ENCODE measurements around the gene KRTAP1-1.
"Not testable (repeated sequence)": the region's sequence is repeated elsewhere in the genome, so short reads cannot be mapped to it uniquely, and the experiment has no call there.

KRTAP1-1 gene

DNA sequence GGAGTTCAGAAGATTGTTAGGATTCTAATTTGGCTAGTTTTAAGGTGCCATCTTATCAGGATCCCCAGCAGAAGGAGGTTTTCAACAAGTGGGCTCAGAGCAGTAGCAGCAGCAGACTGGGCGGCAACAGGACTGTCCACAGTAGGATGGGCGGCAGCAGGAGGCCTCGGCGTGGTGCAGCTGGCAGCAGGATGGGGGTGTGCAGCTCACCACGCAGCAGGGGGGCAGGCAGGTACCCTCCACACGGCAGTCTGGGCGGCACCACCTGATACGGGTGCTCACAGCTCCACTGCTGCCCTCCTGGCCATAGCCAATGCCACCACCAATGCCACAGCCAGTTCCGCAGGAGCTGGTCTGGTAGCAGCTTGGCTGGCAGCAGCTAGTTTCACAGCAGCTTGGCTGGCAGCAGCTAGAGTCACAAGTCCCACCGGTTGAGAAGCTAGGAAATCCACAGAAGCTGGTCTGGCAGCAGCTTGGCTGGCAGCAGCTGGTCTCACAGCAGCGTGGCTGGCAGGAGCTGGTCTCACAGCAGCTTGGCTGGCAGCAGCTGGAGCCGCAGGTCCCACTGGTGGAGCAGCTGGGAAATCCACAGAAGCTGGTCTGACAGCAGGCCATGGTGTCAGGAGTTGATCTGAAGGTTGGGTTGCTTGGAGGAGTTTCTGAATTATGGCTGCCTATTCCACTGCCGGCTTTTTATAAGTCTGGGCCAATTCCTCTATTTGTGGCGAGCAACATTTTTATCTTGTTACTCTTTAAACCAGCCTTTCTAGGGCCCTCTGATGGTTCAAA lies at the start of gene KRTAP1-1:
KRTAP1-1 (minus strand) TSS at position 668 of the 789 bp plus-strand sequence; CDS start at position 615, 53 bp downstream.
- DNase-seq = not testable (repeated sequence)

GRCh38 chr17:41088760-41089352 lies 47.6 kb upstream of the KRTAP1-1 start:
- DNase-seq = not testable (repeated sequence)

GRCh38 chr17:41084100-41084856 lies 43.0 kb upstream of the KRTAP1-1 start, which contains the start of gene KRTAP4-7:
Gene KRTAP4-7, plus strand, starts transcription at chr17:41084150. Its CDS starts 57 bp downstream, at chr17:41084207.
- not testable (repeated sequence) for DNase-seq

DNA sequence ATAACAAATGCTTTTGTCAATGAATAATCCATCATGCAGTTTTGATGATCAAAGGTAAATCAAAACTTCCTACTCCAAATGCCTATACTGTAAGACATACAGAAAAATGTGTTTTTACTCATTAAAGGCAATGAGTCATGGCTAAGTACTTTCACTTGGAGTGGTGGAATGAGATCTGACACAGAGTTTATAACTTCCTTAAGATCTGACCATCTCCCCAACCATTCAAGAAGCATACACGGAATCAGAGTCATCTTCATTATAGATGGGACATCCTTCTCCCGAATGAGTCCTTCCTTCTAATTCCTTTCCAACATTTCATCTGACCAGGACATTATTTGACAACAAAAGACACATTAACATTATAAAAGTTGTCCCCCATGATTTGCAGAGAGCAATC lies 42.2 kb upstream of the KRTAP1-1 start:
- not testable (repeated sequence) for DNase-seq

DNA sequence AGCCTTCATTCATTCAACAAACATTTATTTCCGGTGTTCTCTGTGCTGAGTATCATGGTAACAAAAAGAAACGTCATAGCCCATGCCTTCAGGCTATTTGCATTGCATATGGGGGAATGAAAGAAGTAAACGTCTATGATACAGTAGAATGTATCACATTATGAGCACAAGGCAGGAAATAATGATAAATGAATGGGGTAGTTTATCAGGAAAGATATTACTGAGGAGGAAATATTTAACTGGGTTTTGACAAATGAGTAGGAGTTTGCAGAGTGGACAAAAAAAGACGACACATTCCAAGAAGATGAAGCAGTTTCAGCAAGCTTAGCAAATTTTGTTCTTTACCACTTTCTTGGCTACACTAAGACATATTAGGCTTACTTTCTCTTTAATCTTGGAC lies 41.4 kb upstream of the KRTAP1-1 start:
- no peak for DNase-seq

GRCh38 chr17:41076788-41077187 lies 35.5 kb upstream of the KRTAP1-1 start:
- no peak for DNase-seq

GRCh38 chr17:41073676-41074075 lies 32.4 kb upstream of the KRTAP1-1 start:
- no peak for DNase-seq

DNA sequence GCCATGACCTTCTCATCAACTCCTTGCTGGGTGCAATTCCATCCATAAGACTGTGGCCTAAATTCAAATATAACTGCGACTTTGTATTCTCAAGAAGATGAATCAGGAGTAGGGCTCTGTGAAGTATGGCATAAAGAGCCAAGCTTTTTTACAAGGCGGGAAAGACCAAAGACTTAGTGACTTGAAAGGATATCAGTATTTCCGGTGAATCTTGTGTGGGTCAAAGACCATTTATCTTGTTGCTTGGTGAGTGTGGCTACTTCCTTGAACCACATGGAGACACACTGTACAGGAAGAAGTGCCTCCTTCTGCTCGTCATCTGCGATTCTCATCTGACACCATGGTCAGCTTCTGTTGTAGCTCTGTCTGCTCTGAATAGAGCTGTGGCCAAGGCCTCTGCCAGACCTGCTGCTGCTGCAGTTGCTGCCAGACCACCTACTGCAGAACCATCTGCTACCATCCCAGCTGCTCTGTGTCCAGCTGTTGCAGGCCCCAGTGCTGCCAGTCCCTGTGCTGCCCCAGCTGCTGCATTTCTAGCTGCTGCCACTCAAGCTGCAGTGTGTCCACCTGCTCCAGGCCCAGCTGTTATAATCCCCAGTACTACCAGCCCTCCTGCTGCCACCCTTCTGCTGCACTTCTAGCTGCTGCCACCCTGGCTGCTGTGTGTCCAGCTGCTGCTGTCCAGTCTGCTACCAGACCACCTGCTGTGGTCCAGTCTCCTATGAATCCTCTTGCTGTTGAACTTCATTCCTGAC lies 30.5 kb upstream of the KRTAP1-1 start:
- no peak for DNase-seq

DNA sequence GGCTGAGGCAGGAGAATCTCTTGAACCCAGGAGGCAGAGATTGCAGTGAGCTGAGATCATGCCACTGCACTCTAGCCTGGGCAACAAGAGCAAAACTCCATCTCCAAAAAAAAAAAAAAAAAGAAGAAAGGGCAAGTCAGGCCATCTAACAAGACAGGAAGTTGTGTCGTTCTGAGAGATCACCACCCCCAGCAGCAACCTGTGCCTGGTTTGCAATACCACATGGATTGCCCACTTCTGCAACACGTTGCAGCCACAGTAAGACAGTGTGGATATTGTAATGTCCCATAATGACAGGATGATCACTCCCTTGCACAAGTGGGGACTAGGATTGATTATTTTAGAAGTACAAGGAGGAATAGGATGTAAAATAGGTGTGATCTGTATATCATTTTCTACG lies 27.8 kb upstream of the KRTAP1-1 start:
- no peak for DNase-seq

- no peak for DNase-seq
Measured at GRCh38 chr17:41067281-41067680, 26.0 kb upstream of the KRTAP1-1 start.

GRCh38 chr17:41065829-41066624 lies 24.8 kb upstream of the KRTAP1-1 start, which contains the start of gene KRTAP2-4:
Gene KRTAP2-4, minus strand, starts transcription at chr17:41065879. Its CDS starts 34 bp downstream, at chr17:41065845.
- DNase-seq = no peak

DNA sequence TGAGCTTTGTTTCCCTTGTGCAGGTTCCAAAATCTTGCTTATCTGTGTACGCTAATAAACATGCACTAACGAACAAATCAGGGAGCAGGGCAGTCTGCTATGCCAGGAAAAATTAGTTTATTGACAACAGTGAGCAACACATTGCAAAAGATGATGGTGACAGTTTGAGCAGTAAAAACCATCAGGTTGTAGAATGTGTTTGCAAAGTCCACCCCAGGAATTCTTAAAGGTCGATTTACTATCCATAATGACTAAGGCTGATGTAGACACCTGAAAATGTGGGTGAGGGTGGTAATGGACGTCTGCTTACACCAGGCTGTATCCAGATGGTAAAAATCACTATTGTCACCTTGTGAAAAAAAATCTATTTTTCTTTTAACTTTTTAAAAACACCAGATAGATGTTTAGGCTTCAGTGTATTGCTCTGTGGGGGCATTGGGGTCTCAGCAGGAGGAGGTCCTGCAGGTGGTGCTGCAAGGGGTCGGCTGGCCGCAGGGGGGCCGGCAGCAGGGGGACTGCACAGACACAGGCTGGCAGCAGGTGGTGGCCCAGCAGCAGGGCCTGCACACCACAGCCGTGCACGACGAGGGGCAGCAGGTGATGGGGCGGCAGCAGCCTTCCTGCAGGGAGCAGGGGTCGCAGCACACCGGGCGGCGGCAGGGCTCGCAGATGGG lies 23.9 kb upstream of the KRTAP1-1 start:
- not testable (repeated sequence) for DNase-seq

- DNase-seq = no peak
Measured at GRCh38 chr17:41064301-41064700, 23.1 kb upstream of the KRTAP1-1 start.

- no peak for DNase-seq
Measured at GRCh38 chr17:41063449-41063848, 22.2 kb upstream of the KRTAP1-1 start.

GRCh38 chr17:41061964-41062363 lies 20.7 kb upstream of the KRTAP1-1 start:
- no peak for DNase-seq

- DNase-seq = no peak
Measured at GRCh38 chr17:41060052-41060604, 18.9 kb upstream of the KRTAP1-1 start, which contains the start of gene KRTAP2-3. Gene KRTAP2-3, minus strand, starts transcription at chr17:41060114. Its CDS starts 64 bp downstream, at chr17:41060050.

DNA sequence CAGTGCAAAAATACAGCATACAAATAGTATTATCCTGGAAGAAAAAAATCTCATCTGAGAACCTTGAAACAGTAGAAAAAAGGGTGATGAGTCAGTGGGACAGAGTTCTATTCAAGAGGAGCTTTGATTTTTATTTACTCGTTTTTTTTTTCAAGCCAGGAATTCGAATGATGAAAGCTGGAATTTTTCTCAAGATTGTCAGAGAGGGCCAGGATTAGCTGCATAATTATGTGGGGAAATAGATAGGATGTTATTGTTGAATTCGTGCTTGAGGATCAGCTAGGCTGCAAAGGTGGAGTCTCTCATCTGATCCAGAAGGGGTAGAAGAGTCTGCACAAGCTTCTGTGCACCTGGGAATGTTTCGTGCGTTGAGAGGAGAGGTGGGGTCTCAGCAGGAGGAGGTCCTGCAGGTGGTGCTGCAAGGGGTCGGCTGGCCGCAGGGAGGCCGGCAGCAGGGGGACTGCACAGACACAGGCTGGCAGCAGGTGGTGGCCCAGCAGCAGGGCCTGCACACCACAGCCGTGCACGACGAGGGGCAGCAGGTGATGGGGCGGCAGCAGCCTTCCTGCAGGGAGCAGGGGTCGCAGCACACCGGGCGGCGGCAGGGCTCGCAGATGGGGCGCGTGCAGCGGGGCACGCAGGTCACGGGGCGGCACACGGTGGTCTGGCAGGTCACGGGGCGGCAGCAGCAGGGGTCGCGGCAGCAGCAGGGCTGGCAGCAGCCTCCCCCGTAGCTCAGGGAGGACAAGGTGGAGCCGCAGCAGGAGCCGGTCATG lies 18.2 kb upstream of the KRTAP1-1 start:
- not testable (repeated sequence) for DNase-seq

DNA sequence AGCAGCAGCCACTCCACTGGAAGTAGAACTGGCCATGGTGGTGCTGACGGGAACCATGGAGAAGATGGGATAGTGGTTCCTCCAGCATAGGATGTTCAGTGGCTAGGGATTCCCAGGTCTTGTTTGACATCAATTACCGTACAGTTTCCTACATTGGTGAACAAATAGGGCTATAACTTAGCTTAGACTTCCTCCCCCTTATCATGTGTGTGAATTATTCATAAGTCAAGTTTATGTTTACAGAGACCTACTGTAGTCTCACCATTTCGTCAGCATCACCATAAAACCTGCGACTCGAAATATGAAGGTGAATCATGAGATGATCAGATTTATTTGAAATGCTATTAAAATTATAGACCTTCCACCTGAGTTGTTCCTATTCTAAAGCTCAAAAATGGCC lies 17.5 kb upstream of the KRTAP1-1 start:
- DNase-seq = no peak

- DNase-seq = no peak
Measured at GRCh38 chr17:41057547-41057946, 16.3 kb upstream of the KRTAP1-1 start.

DNA sequence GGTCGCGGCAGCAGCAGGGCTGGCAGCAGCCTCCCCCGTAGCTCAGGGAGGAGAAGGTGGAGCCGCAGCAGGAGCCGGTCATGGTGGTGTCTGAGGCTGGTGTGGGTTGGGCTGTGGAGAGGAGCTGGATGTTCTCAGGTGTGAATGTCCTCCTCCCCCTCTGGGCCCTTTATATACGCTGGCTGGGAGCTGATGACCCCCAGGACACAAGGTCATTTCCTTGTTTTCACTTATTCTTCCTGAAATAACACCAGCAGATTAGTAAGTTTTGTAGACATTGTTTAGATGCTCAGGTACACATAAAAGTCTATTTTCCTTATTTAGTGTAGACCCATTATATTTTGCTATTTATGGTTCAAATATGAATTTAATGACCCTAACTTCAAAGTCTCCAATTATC lies 13.9 kb upstream of the KRTAP1-1 start, which contains the start of gene KRTAP2-2:
KRTAP2-2 (minus strand) TSS at position 101 of the 400 bp plus-strand sequence; CDS start at position 82, 19 bp downstream.
- not testable (repeated sequence) for DNase-seq

All from NCI-H1930 (cell line).